HEK293 (cell line): ENCODE data around the gene CACNA1C.

Experiments
- CTCF ChIA-PET: fragments of 350-600 bp; formaldehyde crosslinking; extraction: SDS; loops from one replicate; lab custom pipeline; 2021; ENCODE audit warnings: antibody characterized with exemption; lab: Yijun Ruan, JAX
- POLR2A ChIA-PET: fragments of 300-600 bp; formaldehyde crosslinking; extraction: SDS; loops from one replicate; lab custom pipeline; 2020; ENCODE audit warnings: antibody characterized with exemption, inconsistent platforms; lab: Yijun Ruan, JAX
- H3K27ac ChIP-seq: fragments of 200-500 bp; sonication (Bioruptor generic); 2 replicates; pipeline ENCODE4 v1.5.1; 2014; ENCODE audit warnings: low read depth, low read length, control low read depth, inconsistent platforms; ENCODE audit errors: extremely low read depth
- H3K36me3 ChIP-seq, 2 experiments: fragments of 200-500 bp in 1 of 2; sonication (Bioruptor generic) in 1 of 2; 1 replicate in 1 of 2; 2 replicates in 1 of 2; pipeline ENCODE4 v1.5.1; 2014 to 2017; ENCODE audit warnings: inconsistent platforms in 2 of 2, low read length in 2 of 2; ENCODE audit not compliant: control insufficient read depth in 2 of 2, insufficient read depth in 1 of 2
- H3K4me1 ChIP-seq: fragments of 200-500 bp; sonication (Bioruptor generic); 2 replicates; pipeline ENCODE4 v1.5.1; 2014; ENCODE audit warnings: mild to moderate bottlenecking, low read length, inconsistent platforms; ENCODE audit not compliant: control insufficient read depth, insufficient read depth
- H3K4me3 ChIP-seq: 2 replicates; pipeline ENCODE4 v1.5.1; 2011; ENCODE audit warnings: low read depth, mild to moderate bottlenecking, control low read depth, low read length, moderate library complexity
- H3K9me3 ChIP-seq: fragments of 200-500 bp; sonication (Bioruptor generic); 2 replicates; pipeline ENCODE4 v1.5.1; 2014; ENCODE audit warnings: low read depth, low read length, inconsistent platforms; ENCODE audit not compliant: control insufficient read depth, insufficient read depth
- GLI4 ChIP-seq: fragments of 450-650 bp; formaldehyde crosslinking; IDR thresholded peaks from 2 replicates; pipeline ENCODE4 v1.5.1; 2016; ENCODE audit warnings: missing biosample characterization, missing genetic modification characterization
- KLF8 ChIP-seq: fragments of 450-650 bp; formaldehyde crosslinking; IDR thresholded peaks from 2 replicates; pipeline ENCODE4 v1.5.1; 2016; ENCODE audit warnings: missing biosample characterization, missing genetic modification characterization
- OSR2 ChIP-seq: fragments of 450-650 bp; formaldehyde crosslinking; IDR thresholded peaks from 2 replicates; pipeline ENCODE4 v1.5.1; 2016; ENCODE audit warnings: missing biosample characterization, missing genetic modification characterization
- SCRT2 ChIP-seq: fragments of 450-650 bp; formaldehyde crosslinking; IDR thresholded peaks from 2 replicates; pipeline ENCODE4 v1.5.1; 2016; ENCODE audit warnings: missing biosample characterization, missing genetic modification characterization
- SP3 ChIP-seq: fragments of 450-650 bp; formaldehyde crosslinking; IDR thresholded peaks from 2 replicates; pipeline ENCODE4 v1.5.1; 2016; ENCODE audit warnings: missing biosample characterization, missing genetic modification characterization
- SP7 ChIP-seq: fragments of 450-650 bp; formaldehyde crosslinking; IDR thresholded peaks from 2 replicates; pipeline ENCODE4 v1.5.1; 2016; ENCODE audit warnings: missing biosample characterization, missing genetic modification characterization
- ZBTB1 ChIP-seq: fragments of 450-650 bp; formaldehyde crosslinking; IDR thresholded peaks from 2 replicates; pipeline ENCODE4 v1.5.1; 2016; ENCODE audit warnings: missing biosample characterization, missing genetic modification characterization
- ZBTB17 ChIP-seq: fragments of 450-650 bp; formaldehyde crosslinking; IDR thresholded peaks from 2 replicates; pipeline ENCODE4 v1.5.1; 2016; ENCODE audit warnings: missing biosample characterization, missing genetic modification characterization
- ZBTB20 ChIP-seq: fragments of 450-650 bp; formaldehyde crosslinking; IDR thresholded peaks from 2 replicates; pipeline ENCODE4 v1.5.1; 2016; ENCODE audit warnings: missing biosample characterization, missing genetic modification characterization
- ZBTB21 ChIP-seq: fragments of 450-650 bp; formaldehyde crosslinking; IDR thresholded peaks from 2 replicates; pipeline ENCODE4 v1.5.1; 2017; ENCODE audit warnings: missing biosample characterization, missing genetic modification characterization
- ZBTB8A ChIP-seq: fragments of 450-650 bp; formaldehyde crosslinking; IDR thresholded peaks from 2 replicates; pipeline ENCODE4 v1.5.1; 2016; ENCODE audit warnings: missing biosample characterization, missing genetic modification characterization
- ZFHX2 ChIP-seq: fragments of 450-650 bp; formaldehyde crosslinking; conservative IDR thresholded peaks from 2 replicates; pipeline ENCODE4 v1.5.1; 2016; ENCODE audit warnings: missing biosample characterization, missing genetic modification characterization
- ZIC2 ChIP-seq: fragments of 450-650 bp; formaldehyde crosslinking; IDR thresholded peaks from 2 replicates; pipeline ENCODE4 v1.5.1; 2016; ENCODE audit warnings: missing biosample characterization, missing genetic modification characterization
- ZNF24 ChIP-seq: fragments of 450-650 bp; formaldehyde crosslinking; IDR thresholded peaks from 2 replicates; pipeline ENCODE4 v1.5.1; 2016; ENCODE audit warnings: missing biosample characterization, missing genetic modification characterization
- ZNF248 ChIP-seq: fragments of 450-650 bp; formaldehyde crosslinking; IDR thresholded peaks from 2 replicates; pipeline ENCODE4 v1.5.1; 2017; ENCODE audit warnings: missing biosample characterization, missing genetic modification characterization
- ZNF354C ChIP-seq: fragments of 450-650 bp; formaldehyde crosslinking; IDR thresholded peaks from 2 replicates; pipeline ENCODE4 v1.5.1; 2016; ENCODE audit warnings: missing biosample characterization, missing genetic modification characterization, low read depth, borderline replicate concordance
- ZNF391 ChIP-seq: fragments of 450-650 bp; formaldehyde crosslinking; IDR thresholded peaks from 2 replicates; pipeline ENCODE4 v1.5.1; 2016; ENCODE audit warnings: low read depth, missing biosample characterization, missing genetic modification characterization, borderline replicate concordance
- ZNF558 ChIP-seq: fragments of 450-650 bp; formaldehyde crosslinking; IDR thresholded peaks from 2 replicates; pipeline ENCODE4 v1.5.1; 2016; ENCODE audit warnings: missing biosample characterization, missing genetic modification characterization
- ZNF600 ChIP-seq: fragments of 450-650 bp; formaldehyde crosslinking; IDR thresholded peaks from 2 replicates; pipeline ENCODE4 v1.5.1; 2016; ENCODE audit warnings: missing biosample characterization, missing genetic modification characterization
- ZNF621 ChIP-seq: fragments of 450-650 bp; formaldehyde crosslinking; IDR thresholded peaks from 2 replicates; pipeline ENCODE4 v1.5.1; 2017; ENCODE audit warnings: missing biosample characterization, missing genetic modification characterization
- ZNF624 ChIP-seq: fragments of 450-650 bp; formaldehyde crosslinking; IDR thresholded peaks from 2 replicates; pipeline ENCODE4 v1.5.1; 2017; ENCODE audit warnings: missing biosample characterization, missing genetic modification characterization
- TF ChIP-seq, protein P1 (sequence below): fragments of 450-650 bp; formaldehyde crosslinking; IDR thresholded peaks from 2 replicates; pipeline ENCODE4 v1.5.1; 2016; ENCODE audit warnings: missing biosample characterization, missing genetic modification characterization
- TF ChIP-seq, protein P2 (sequence below): fragments of 450-650 bp; formaldehyde crosslinking; IDR thresholded peaks from 2 replicates; pipeline ENCODE4 v1.5.1; 2017; ENCODE audit warnings: missing biosample characterization, missing genetic modification characterization
- TF ChIP-seq, protein P3 (sequence below): fragments of 450-650 bp; formaldehyde crosslinking; IDR thresholded peaks from 2 replicates; pipeline ENCODE4 v1.5.1; 2016; ENCODE audit warnings: missing biosample characterization, missing genetic modification characterization, borderline replicate concordance

CACNA1C gene

GRCh38 chr12:2277492-2278155 lies 224.8 kb downstream of the CACNA1C start:
- Histone ChIP-seq H3K36me3 (no peaks in the 10 kb centered on the region), H3K4me1 (no peaks in the 10 kb centered on the region), H3K9me3 (no peaks in the 10 kb centered on the region), H3K4me3 (no peak overlapping the region), H3K27ac (no peak overlapping the region)
- TF ChIP-seq ZNF248 (tag by site-specific recombination) (no peak), ZNF624 (tag by site-specific recombination) (no peak), ZBTB20 (tag by site-specific recombination) (no peak), ZNF621 (tag by site-specific recombination) (no peak), ZNF600 (no peak), ZBTB17 (no peak), ZNF558 (no peak), ZNF354C (tag by site-specific recombination) (no peak), ZBTB21 (tag by site-specific recombination) (no peak), ZBTB1 (tag by site-specific recombination) (no peak), SCRT2 (tag by site-specific recombination) (no peak)
- TF ChIP-seq, protein P1, sequence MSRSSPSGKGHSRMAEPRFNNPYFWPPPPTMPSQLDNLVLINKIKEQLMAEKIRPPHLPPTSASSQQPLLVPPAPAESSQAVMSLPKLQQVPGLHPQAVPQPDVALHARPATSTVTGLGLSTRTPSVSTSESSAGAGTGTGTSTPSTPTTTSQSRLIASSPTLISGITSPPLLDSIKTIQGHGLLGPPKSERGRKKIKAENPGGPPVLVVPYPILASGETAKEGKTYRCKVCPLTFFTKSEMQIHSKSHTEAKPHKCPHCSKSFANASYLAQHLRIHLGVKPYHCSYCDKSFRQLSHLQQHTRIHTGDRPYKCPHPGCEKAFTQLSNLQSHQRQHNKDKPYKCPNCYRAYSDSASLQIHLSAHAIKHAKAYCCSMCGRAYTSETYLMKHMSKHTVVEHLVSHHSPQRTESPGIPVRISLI = no peak
- ChIA-PET POLR2A (interaction anchor here (0.6 kb wide), 1 partner anchor 58 kb away, joined by 6 read pairs; no protein-coding TSS in a partner anchor), CTCF (interaction anchor here (0.6 to 2.0 kb wide), 6 partner anchors 7 to 509 kb away, joined by 3 to 7 read pairs (median 4); no protein-coding TSS in a partner anchor)

- TF ChIP-seq ZBTB8A (tag by site-specific recombination) (no peak), KLF8 (tag by site-specific recombination) (no peak), OSR2 (no peak), ZNF558 (no peak), SP3 (tag by site-specific recombination) (no peak), ZFHX2 (tag by site-specific recombination) (no peak), ZIC2 (tag by site-specific recombination) (no peak)
- TF ChIP-seq, protein P2, sequence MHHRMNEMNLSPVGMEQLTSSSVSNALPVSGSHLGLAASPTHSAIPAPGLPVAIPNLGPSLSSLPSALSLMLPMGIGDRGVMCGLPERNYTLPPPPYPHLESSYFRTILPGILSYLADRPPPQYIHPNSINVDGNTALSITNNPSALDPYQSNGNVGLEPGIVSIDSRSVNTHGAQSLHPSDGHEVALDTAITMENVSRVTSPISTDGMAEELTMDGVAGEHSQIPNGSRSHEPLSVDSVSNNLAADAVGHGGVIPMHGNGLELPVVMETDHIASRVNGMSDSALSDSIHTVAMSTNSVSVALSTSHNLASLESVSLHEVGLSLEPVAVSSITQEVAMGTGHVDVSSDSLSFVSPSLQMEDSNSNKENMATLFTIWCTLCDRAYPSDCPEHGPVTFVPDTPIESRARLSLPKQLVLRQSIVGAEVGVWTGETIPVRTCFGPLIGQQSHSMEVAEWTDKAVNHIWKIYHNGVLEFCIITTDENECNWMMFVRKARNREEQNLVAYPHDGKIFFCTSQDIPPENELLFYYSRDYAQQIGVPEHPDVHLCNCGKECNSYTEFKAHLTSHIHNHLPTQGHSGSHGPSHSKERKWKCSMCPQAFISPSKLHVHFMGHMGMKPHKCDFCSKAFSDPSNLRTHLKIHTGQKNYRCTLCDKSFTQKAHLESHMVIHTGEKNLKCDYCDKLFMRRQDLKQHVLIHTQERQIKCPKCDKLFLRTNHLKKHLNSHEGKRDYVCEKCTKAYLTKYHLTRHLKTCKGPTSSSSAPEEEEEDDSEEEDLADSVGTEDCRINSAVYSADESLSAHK (tag by site-specific recombination) = no peak
- Histone ChIP-seq H3K4me1 (no peaks in the 10 kb centered on the region), H3K36me3 (no peaks in the 10 kb centered on the region), H3K4me3 (no peak overlapping the region), H3K27ac (no peak overlapping the region), H3K9me3 (no peaks in the 10 kb centered on the region)
- CTCF ChIA-PET = interaction anchor here (1.5 to 1.9 kb wide), 3 partner anchors 10 to 224 kb away, joined by 4 to 13 read pairs (median 7); no protein-coding TSS in a partner anchor
- POLR2A ChIA-PET = no interaction called here
These were observed 228.7 kb downstream of the CACNA1C start for GRCh38 chr12:2281446-2281845.

- ChIA-PET CTCF (interaction anchor here (0.6 to 2.5 kb wide), 10 partner anchors 9 to 1164 kb away, joined by 3 to 13 read pairs (median 4); no protein-coding TSS in a partner anchor), POLR2A (interaction anchor here (0.7 kb wide), 1 partner anchor 25 kb away, joined by 3 read pairs; no protein-coding TSS in a partner anchor)
- H3K27ac ChIP-seq = no peak overlapping the region
- no peak overlapping the region for H3K4me3 ChIP-seq
- no peaks in the 10 kb centered on the region for H3K4me1 ChIP-seq
- H3K36me3 ChIP-seq = no peaks in the 10 kb centered on the region
- H3K9me3 ChIP-seq = no peaks in the 10 kb centered on the region
- TF ChIP-seq, protein P3, sequence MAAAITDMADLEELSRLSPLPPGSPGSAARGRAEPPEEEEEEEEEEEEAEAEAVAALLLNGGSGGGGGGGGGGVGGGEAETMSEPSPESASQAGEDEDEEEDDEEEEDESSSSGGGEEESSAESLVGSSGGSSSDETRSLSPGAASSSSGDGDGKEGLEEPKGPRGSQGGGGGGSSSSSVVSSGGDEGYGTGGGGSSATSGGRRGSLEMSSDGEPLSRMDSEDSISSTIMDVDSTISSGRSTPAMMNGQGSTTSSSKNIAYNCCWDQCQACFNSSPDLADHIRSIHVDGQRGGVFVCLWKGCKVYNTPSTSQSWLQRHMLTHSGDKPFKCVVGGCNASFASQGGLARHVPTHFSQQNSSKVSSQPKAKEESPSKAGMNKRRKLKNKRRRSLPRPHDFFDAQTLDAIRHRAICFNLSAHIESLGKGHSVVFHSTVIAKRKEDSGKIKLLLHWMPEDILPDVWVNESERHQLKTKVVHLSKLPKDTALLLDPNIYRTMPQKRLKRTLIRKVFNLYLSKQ = no peak
- TF ChIP-seq ZNF391 (tag by site-specific recombination) (no peak), SP7 (tag by site-specific recombination) (no peak), GLI4 (tag by site-specific recombination) (no peak), ZNF24 (tag by site-specific recombination) (no peak)
These were observed 229.5 kb downstream of the CACNA1C start for GRCh38 chr12:2282318-2282717.
